ENCODE results near the gene PPL.

GRCh38 chr16:4868026-4868425 is 68.9 kb downstream of the PPL start:
- TF ChIP-seq, protein P1, sequence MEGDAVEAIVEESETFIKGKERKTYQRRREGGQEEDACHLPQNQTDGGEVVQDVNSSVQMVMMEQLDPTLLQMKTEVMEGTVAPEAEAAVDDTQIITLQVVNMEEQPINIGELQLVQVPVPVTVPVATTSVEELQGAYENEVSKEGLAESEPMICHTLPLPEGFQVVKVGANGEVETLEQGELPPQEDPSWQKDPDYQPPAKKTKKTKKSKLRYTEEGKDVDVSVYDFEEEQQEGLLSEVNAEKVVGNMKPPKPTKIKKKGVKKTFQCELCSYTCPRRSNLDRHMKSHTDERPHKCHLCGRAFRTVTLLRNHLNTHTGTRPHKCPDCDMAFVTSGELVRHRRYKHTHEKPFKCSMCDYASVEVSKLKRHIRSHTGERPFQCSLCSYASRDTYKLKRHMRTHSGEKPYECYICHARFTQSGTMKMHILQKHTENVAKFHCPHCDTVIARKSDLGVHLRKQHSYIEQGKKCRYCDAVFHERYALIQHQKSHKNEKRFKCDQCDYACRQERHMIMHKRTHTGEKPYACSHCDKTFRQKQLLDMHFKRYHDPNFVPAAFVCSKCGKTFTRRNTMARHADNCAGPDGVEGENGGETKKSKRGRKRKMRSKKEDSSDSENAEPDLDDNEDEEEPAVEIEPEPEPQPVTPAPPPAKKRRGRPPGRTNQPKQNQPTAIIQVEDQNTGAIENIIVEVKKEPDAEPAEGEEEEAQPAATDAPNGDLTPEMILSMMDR (IDR thresholded peaks at IDR 0.05 in 4 of 5, conservative IDR thresholded peaks at IDR 0.05 in 1 of 5), result no peak
- no peak for TF ChIP-seq POLR2A (IDR thresholded peaks at IDR 0.05)

Measured in gastrocnemius medialis (tissue), 4 donors.